HepG2 (cell line): ENCODE data around the gene DNAJB12.
A peak's percentile ranks its signal among the peaks of the same experiment; 100 is the strongest.

Experiments used
- CHD4 ChIP-seq: fragments of 200-600 bp; sonication (generic); IDR thresholded peaks from 2 replicates; pipeline ENCODE4 v1.7.0; 2017; ENCODE audit warnings: mild to moderate bottlenecking, low read length, borderline replicate concordance
- FOXC1 ChIP-seq: sonication (generic); formaldehyde crosslinking; IDR thresholded peaks from 2 replicates; pipeline ENCODE4 v1.8.0; 2022; ENCODE audit warnings: mild to moderate bottlenecking, missing genetic modification reagents, borderline replicate concordance
- RELA ChIP-seq: sonication (generic); formaldehyde crosslinking; IDR thresholded peaks from 2 replicates; pipeline ENCODE4 v1.4.0; 2020; ENCODE audit warnings: missing genetic modification reagents
- SNAPC5 ChIP-seq: sonication (generic); formaldehyde crosslinking; IDR thresholded peaks from 2 replicates; pipeline ENCODE4 v1.8.1; 2023; ENCODE audit warnings: mild to moderate bottlenecking, missing genetic modification reagents, borderline replicate concordance
- SRF ChIP-seq: IDR thresholded peaks from 2 replicates; pipeline ENCODE4 v1.6.1; 2011; ENCODE audit warnings: mild to moderate bottlenecking, low read depth, low read length, moderate library complexity
- ZBTB26 ChIP-seq: IDR thresholded peaks from 2 replicates; pipeline ENCODE4 v1.6.1; 2016; ENCODE audit warnings: missing compliant biosample characterization, missing genetic modification reagents, borderline replicate concordance

GRCh38 chr10:72331575-72332422 lies 22.9 kb downstream of the DNAJB12 start:
- no peak for TF ChIP-seq SNAPC5 (CRISPR knock-in tag)
- no peak; the same call in 1 of the 2 replicates for TF ChIP-seq FOXC1 (CRISPR knock-in tag)
- TF ChIP-seq SRF, result no peak
- TF ChIP-seq CHD4, result peak; percentile 24; the same call in 1 of the 2 replicates
- no peak for TF ChIP-seq RELA (CRISPR knock-in tag)
- TF ChIP-seq ZBTB26 (CRISPR knock-in tag), result no peak
